ENCODE results near the gene KIF16B.
"Not testable (repeated sequence)": the region's sequence is repeated elsewhere in the genome, so short reads cannot be mapped to it uniquely, and the experiment has no call there.

The KIF16B gene

DNA sequence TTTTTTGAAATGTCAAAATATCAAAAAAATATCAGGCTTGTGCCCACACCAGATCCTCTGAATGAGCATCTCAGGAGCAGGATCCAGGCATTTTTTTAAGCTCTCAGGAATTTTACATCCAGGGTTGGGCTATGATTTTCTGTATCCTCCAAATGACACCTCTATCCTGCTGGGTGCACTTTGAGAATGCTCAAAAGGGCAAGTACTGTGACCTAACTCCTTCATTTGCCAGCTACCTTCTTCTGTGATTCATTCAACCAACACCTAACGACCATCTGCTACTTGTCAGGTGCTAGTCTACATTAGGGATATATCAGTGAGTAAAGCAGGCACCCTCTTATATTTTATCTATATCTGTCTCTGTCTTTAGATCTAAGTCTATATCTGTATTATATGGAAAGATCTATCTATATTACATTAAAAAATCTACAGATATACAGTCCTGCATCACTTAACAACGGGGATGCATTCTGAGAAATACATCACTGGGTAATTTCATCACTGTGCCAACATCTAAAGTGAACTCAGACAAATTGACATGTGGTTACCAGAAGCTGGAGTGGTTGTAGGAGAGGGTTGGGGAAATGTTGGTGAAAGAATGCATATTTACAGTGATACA is 131.6 kb downstream of the KIF16B start:
- H3K27ac ChIP-seq: no peak overlapping the region
- TF ChIP-seq CTCF (conservative IDR thresholded peaks at IDR 0.05): no peak

GRCh38 chr20:16440686-16441085 is 132.6 kb downstream of the KIF16B start:
- TF ChIP-seq CTCF (conservative IDR thresholded peaks at IDR 0.05): no peak
- H3K27ac ChIP-seq: no peak overlapping the region

- not testable (repeated sequence) for H3K27ac ChIP-seq
Observed at GRCh38 chr20:16439540-16439939, 133.7 kb downstream of the KIF16B start.

GRCh38 chr20:16438100-16438499 is 135.1 kb downstream of the KIF16B start:
- H3K27ac ChIP-seq: no peak overlapping the region
- TF ChIP-seq CTCF (conservative IDR thresholded peaks at IDR 0.05): no peak

- no peak overlapping the region for H3K27ac ChIP-seq
- TF ChIP-seq CTCF (conservative IDR thresholded peaks at IDR 0.05): no peak
Observed at GRCh38 chr20:16437387-16437996, 135.8 kb downstream of the KIF16B start.

DNA sequence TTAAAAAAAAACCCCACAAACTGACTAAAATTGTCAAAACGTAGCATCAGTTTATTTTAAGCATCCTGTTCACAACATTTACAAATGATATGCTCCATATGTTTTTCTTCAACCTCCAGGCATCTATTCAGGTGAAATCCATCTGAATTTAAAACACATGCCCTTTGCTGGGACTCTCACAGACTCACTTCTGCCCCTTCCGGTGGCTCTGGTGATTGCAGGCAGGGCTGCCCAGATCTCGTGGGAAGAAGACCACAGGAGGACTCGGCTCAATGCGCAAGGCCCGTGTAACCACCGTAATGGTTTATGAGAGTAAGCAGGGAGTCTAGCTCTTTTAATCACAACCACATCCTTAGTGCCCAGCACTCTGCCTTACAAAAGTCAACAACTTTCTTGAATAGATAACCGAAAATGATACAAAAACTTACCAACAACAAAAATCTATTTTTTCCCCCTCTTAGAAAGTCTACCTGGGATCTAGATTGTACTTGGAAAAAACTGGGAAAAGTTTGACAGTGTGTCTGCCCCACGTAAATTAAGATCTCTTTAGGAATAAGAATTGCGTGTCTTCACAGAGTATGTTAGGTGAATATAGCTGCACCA is 139.1 kb downstream of the KIF16B start:
- no peak overlapping the region for H3K27ac ChIP-seq

DNA sequence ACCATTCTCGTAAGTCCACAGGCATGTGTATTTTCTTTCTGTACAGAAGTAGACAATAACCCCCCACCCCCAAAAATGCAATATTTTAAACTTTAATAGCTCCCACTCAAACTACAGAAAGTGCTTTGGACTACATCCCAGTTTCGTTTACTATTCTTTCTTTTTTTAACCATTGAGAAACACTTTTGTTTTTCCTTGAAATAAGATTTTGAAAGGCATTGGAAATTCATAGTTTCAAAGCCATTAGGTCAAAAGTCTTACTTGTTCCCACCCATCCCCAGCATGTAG is 140.0 kb downstream of the KIF16B start:
- TF ChIP-seq CTCF (conservative IDR thresholded peaks at IDR 0.05): no peak

More for the DNA sequence above, 139.1 kb downstream of the KIF16B start:
- peak; percentile 62 for TF ChIP-seq CTCF (conservative IDR thresholded peaks at IDR 0.05)

More for the DNA sequence above, 140.0 kb downstream of the KIF16B start:
- no peak overlapping the region for H3K27ac ChIP-seq
